Left lung (tissue), 10 donors: Measurements from ENCODE around the gene ROBO2. TPM values are rescaled to one million over a fixed set of nuclear protein-coding genes. Genes with fewer than 3 reads are reported as not detected.

Experiments
- ATAC-seq: fragments of 200-7000 bp; cut with Tn5 transposase; one replicate; pipeline ENCODE4 v1.9.1; 2020; ENCODE audit warnings: moderate library complexity
- DNase-seq, 4 donors: peaks; one replicate each; pipeline ENCODE4 v3.0.0-alpha.2; 2013 to 2020
- H3K27ac ChIP-seq, 2 donors: fragments of 200-600 bp; sonication (generic) in 1 of 2; one replicate each; pipeline versions ENCODE4 v1.5.0 to v1.8.0; 2020 to 2021
- H3K27me3 ChIP-seq, 2 donors: fragments of 200-600 bp; sonication (generic) in 1 of 2; one replicate each; pipeline versions ENCODE4 v1.5.0 to v1.8.0; 2020 to 2021
- H3K36me3 ChIP-seq, 2 donors: fragments of 200-600 bp; sonication (generic) in 1 of 2; one replicate each; pipeline versions ENCODE4 v1.5.0 to v1.8.0; 2020 to 2021
- H3K4me1 ChIP-seq, 2 donors: fragments of 200-600 bp; one replicate each; pipeline ENCODE4 v1.8.0; 2021
- H3K4me3 ChIP-seq, 2 donors: fragments of 200-600 bp; sonication (generic) in 1 of 2; one replicate each; pipeline versions ENCODE4 v1.5.0 to v1.8.0; 2020 to 2021; ENCODE audit warnings: mild to moderate bottlenecking in 1 of 2
- H3K9me3 ChIP-seq, 2 donors: fragments of 200-600 bp; sonication (generic) in 1 of 2; one replicate each; pipeline versions ENCODE4 v1.5.0 to v1.8.0; 2020 to 2021
- CTCF ChIP-seq, 2 donors: fragments of 200-600 bp; sonication (generic) in 1 of 2; IDR thresholded peaks; one replicate each; pipeline versions ENCODE4 v1.5.0 to v1.8.0; 2021; ENCODE audit warnings: antibody characterized with exemption in 2 of 2
- intact Hi-C, 2 donors: fragments of 100-400 bp; cut with DNase I; formaldehyde crosslinking; loops; one replicate each; pipeline versions ENCODE4 v1.11.2 to v1.14.2; 2022
- polyA plus RNA-seq, 6 donors: library from polyadenylated mRNA; unstranded; fragments of 120-200 nt; gene quantifications; one replicate each; pipeline ENCODE4 v1.2.1, GENCODE V29; 2013; ENCODE audit not compliant: insufficient read length in 6 of 6
- total RNA-seq, 2 donors: library from RNA; stranded (reverse); fragmentation: NEBNext Ultra II Directional; extraction: Animal tissue kit (Norgen Biotek cat#: 25700); gene quantifications; one replicate each; pipeline ENCODE4 v1.2.1, GENCODE V29; 2021
- donor health status: DM: no; HTN: yes; CAD: no.
- donor health status: DM: no; HTN: no; CAD: no.

The ROBO2 gene
- total and polyA plus RNA-seq, 8 donors: 4.9 to 66.2 (median 51.1) TPM

- no peaks in the 10 kb centered on the region for H3K9me3 ChIP-seq
- TF ChIP-seq CTCF (IDR thresholded peaks at IDR 0.05): no peak
- no peak overlapping the region for H3K27ac ChIP-seq
- no peaks in the 10 kb centered on the region for H3K36me3 ChIP-seq
- no peak overlapping the region for H3K4me3 ChIP-seq
- H3K4me1 ChIP-seq: no peaks in the 10 kb centered on the region
- no peak for ATAC-seq
- intact Hi-C loops: no loop called here
- H3K27me3 ChIP-seq: no peaks in the 10 kb centered on the region
- DNase-seq: no peak
Observed at GRCh38 chr3:77699125-77699691, 659.3 kb downstream of the ROBO2 start.
